Dermis blood vessel endothelial cell (primary cell): ENCODE measurements around the gene CBARP. TPM values are rescaled to one million over a fixed set of nuclear protein-coding genes. Genes with fewer than 3 reads are reported as not detected.

Source experiments
- DNase-seq: peaks from one replicate; pipeline ENCODE4 v3.0.0; 2010
- total RNA-seq: library from RNA; depleted of rRNA; stranded (reverse); fragments of >200 nt; gene quantifications from 2 replicates; pipeline ENCODE4 v1.2.3, GENCODE V29; 2014

Gene CBARP
- total RNA-seq, 1 donor from 2014 or later, result 2.7 TPM

DNA sequence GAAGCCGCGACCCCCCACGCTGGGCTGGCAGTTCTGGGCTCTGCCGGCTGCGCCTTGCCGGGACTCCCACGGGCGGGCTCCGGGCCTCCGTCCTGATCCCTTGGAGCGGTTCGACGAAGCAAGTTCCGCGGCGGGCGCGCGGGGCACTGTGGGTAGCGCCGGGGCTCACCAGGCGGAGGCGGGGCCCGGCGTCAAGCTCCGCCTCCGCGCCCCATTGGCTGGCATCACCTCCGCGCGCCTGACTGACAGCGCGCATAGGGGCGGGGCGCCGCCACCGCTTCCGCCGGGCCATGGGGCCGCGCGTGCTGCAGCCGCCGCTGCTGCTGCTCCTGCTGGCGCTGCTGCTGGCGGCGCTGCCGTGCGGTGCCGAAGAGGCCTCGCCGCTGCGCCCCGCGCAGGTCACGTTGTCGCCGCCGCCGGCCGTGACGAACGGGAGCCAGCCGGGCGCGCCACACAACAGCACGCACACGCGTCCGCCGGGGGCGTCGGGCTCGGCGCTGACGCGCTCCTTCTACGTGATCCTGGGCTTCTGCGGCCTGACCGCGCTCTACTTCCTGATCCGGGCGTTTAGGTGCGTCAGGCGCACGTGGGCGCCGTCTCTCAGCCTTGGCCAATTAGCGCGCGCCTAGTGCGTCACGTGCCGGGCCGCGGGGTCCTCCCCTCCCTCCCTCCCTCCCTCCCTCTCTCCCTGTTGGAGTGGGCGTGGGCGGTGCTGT, 37.6 kb upstream of the CBARP start, which contains the start of gene FAM174C:
Gene FAM174C (plus strand): TSS at position 271 of the 716 bp plus-strand sequence. CDS start 20 bp downstream, at position 291.
- peak; percentile 98 for DNase-seq

GRCh38 chr19:1274852-1275259, 37.1 kb upstream of the CBARP start:
- DNase-seq, result no peak

DNA sequence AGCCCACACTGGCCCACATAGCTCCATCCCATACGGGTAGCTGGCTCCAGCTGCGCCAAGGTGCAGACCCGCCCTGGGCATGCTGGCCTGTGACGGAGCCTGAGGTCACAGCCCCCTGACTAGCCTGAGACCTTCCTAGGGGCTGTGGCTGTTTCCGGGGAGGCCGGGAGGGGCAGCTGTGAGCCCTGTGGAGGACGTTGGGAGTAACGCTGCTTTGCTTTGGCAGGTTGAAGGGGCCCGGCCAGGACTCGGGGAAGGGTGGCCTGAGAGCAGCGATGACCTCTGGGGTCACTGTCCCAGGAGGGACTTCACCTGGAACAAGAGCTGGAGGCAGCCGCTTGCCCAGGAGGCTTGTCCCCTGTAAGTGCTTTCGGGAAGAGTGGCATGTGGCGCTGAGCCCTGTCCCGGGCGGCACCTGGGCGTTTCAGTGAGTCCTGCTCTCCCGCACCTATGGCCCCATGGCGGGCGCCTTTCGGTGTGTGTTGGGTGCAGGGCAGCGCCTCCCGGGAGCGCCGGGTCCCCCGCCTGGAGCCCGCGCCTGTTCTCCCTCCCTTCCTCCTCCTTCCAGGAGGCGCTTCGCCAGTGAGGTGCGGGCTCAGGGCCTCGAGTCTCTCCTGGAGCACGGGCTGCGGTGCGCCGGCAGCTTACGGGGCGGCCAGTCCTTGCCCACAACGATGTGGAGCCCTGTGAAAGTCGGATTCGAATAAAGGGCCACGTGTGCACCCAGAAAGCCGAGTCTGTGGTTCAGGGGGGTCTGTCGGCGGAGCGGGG, 36.5 kb upstream of the CBARP start:
- no peak for DNase-seq

DNA sequence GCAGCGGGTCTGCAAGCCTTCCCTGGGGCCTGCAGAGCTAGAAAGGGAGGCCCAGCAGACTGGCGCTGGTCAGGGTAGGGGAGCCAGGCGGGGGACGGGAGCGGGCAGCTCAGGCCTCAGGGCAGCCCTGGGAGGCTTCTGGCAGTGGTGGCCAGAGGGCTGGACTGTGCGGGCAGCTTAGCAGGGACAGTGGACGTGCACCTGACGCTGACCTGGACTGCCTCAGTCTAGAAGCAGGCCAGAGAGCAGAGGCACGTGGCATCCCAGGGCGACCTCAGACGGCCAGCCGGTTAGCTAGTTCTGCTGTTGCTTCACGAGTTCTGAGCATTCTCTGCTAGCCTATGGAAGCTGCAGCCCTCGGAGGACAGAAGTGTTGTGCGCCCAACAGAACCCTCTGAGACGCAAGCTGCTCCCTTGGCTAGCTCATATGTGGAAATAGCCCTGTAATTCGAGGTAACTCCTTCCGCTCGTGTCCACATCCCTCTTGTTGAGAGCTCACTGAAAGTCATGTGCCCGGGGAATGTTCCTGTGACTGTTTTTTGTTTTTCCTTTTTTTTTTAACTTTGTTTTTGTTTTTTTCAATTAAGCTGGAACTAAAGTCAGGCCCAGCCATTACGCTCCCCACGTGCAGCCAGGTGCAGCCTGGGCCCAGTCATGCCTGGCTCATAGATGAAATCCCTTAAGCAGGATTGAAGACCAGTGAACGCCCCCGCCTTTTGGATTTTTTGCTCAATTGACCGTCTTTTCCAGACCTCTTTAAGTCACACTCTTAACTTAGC, 35.6 kb upstream of the CBARP start:
- no peak for DNase-seq

GRCh38 chr19:1272423-1273262, 34.8 kb upstream of the CBARP start:
- no peak for DNase-seq

GRCh38 chr19:1271528-1272422, 34.0 kb upstream of the CBARP start:
- no peak for DNase-seq

DNA sequence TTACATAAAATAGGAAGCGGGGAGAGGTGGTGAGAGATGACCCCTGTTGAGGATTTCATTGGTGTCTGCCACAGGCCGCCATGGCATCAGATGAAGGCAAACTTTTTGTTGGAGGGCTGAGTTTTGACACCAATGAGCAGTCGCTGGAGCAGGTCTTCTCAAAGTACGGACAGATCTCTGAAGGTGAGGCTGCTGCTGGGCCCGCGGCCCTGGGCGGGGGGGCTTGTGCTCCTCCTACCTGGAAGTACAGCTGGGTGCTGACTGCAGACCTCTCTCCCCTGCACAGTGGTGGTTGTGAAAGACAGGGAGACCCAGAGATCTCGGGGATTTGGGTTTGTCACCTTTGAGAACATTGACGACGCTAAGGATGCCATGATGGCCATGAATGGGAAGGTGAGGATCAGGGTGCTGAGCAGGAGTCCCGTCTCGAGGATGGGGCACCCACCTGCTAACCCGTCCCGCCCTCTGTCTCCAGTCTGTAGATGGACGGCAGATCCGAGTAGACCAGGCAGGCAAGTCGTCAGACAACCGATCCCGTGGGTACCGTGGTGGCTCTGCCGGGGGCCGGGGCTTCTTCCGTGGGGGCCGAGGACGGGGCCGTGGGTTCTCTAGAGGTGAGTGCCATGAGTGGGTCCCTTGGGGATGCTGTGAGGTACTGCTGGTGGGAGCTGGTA, 33.2 kb upstream of the CBARP start:
- no peak for DNase-seq

DNA sequence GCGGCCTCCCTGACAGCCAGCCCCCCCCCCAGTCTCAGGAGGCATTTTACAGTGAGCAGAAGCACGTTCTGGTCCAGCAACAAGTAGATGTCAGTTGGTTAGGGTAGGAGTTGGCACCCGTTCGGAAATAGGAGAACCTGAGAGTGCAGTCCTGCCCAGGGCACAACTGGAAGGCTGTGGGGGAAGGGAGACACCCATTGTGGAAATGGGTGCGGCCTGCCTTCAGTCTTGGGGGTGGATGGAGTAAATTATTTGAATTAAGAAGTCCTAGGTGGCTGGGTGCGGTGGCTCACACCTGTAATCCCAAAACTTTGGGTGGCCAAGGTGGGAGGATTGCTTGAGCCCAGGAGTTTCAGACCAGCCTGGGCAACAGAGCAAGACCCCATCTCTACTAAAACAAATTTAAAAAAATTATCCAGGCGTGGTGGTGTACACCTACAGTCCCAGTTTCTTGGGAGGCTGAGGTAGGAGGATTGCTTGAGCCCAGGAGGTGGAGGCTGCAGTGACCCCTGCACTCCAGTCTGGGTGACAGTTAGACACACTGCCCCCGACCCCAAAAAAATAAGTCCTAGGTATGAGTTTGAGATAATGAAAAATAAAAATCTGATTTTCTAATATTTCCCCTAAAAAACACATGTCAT, 32.5 kb upstream of the CBARP start:
- DNase-seq, result no peak

DNA sequence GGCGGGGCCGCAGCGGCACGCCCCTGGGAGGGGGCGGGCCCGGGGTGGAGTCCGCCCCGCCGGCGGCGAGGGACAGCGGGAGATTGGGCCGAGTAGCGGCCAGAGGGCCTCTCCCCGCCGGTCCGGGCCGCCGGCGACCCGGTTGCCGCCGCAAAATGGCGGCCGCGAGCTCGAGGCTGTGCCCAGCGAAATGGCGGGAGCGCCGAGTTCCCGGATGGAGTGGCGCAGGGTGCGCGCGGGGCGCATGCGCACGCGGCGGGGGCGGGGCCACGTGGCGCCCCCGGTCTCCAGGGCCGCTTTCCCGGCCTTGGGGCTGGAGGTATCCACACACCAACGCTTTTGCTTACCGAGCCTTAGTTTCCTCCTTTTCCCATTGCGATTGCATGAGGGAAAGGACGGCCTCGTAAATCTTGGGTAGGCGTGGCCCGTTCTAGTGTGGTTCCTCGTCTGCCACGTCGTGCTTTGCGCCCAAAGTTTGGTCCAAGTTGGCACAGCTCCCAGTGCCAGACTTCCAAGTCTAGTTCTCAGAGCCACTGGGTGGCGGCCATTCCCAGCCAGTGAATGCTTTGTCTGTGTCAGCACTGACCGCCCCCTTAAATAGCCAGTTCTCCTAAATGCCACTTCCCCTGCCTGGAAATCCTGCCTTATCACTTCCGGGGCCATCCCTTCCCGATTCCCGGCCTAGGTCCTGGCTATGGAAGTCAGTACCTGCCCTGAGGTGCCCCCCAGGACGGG, 31.8 kb upstream of the CBARP start:
- DNase-seq, result peak; percentile 90

DNA sequence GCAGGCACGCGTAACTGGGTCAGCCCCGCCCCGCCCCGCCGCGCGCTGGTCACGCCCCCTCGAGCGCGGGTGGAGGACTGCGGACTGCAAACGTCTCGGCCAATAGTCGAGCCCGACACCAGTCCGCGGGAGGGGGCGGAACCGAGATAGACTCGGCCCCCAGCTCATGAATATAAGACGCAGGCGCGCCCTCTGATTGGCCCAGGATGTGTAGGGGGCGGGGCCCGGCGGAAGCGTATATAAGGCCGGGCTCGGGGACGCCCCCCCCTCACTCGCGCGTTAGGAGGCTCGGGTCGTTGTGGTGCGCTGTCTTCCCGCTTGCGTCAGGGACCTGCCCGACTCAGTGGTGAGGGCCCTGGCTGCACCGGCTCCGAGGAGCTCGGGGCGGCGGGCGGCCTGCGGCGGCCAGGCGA, 31.3 kb upstream of the CBARP start, which contains the start of gene CIRBP:
Gene CIRBP (plus strand): TSS at position 268 of the 413 bp plus-strand sequence. CDS start 1,602 bp downstream, outside the sequence.
- DNase-seq, result peak; percentile 99

DNA sequence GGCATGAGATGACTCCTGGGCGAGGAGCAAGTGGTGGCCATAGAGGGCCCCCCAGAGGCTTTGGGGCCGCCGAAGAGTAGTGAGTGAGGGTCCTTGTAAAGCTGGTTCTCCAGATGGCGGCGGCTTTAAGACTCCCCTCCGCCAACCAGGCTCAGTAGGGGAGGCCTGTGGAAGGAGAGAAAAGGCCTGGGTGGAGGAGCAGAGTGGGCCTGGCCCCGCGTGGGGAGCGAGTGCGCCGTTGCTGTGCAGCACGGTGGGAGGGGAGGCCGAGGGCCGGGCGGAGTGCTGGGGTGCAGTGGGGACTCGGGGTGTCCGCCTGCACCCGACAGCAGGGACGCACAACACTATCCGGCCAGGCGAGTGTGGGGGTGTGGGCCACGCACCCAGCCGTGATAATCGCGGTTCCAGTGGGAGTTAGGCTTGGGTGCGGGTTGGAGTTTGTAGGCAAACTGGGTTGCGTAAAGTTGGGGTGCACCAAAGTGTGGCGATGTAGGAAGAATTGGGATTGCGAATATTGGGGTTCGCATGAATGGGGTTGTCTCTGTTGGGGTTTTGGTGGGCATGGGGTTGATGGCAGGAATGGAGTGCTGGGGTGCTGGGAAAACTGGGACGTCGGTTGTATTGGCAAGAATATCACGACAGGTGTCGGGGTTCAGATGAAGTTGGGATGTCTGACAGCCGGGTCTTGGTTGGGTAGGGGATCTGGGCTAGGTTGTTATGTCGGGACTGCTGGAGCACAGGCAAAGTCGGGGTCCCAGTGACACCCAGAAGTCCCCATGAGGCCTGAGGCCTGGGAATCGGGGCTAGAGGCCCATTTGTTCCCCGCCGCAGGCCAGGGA, 30.6 kb upstream of the CBARP start:
- no peak for DNase-seq

DNA sequence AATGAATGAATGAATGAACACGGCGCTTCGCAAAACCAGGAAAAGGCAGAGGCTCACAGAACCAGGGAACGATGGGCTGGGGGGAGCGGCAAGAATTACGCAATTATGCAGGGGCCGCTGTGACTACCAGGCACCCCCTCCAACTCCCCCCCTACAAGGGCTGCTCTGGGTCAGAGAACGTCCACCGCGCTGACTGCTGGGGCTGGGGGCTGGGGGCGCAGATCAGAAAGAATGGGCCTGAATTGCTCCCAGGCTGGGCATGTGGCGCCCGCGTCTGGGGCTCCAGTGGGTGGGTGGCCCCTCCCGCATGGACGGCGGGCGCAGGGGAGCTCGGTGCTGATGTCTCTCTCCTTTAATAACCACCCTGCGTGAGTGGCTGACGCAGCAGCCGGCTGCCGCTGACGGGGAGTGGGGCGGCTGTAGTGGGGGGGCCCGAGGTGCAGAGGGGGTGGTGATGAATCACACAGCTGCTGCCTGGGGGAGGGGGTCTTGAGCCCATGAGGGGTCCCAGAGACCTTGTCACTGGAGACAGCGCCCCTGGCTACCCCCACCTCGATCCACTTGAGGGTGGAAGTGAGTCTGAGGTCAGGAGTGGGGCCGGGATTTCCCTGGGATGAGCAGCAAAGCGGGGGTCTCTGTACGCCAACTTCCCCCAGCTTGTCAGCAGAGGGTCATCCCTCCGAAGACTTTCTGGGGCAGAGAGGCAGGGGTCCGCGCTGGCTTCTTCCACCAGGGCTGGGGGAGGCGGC, 29.8 kb upstream of the CBARP start:
- DNase-seq, result no peak

DNA sequence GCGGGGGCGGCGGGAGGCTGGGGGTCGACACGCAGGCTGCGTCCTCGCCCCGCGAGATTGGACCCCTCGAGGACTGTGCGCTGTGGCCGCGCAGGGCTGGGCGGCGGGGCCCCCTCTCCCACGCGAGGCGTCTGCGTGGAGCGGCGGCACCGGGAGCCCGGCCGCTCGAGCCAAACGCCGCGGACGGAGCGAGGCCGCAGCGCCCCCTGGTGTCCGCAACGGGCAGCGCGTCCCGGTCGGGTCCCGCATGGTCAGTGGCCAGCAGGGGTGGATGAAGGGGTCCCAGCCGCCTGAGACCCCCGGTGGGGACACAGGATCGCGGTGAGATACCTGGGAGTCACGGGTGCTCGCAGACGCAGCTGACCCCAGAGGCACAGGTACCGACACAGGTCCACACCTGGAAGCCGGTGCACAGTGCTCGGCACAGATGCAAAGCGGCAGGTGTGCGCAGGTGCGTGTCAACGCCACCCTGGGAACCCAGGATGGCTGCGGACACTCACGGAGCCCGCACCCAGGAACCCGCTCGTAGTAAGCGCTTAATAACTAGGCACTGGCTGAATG, 29.2 kb upstream of the CBARP start:
- DNase-seq, result peak; percentile 76

DNA sequence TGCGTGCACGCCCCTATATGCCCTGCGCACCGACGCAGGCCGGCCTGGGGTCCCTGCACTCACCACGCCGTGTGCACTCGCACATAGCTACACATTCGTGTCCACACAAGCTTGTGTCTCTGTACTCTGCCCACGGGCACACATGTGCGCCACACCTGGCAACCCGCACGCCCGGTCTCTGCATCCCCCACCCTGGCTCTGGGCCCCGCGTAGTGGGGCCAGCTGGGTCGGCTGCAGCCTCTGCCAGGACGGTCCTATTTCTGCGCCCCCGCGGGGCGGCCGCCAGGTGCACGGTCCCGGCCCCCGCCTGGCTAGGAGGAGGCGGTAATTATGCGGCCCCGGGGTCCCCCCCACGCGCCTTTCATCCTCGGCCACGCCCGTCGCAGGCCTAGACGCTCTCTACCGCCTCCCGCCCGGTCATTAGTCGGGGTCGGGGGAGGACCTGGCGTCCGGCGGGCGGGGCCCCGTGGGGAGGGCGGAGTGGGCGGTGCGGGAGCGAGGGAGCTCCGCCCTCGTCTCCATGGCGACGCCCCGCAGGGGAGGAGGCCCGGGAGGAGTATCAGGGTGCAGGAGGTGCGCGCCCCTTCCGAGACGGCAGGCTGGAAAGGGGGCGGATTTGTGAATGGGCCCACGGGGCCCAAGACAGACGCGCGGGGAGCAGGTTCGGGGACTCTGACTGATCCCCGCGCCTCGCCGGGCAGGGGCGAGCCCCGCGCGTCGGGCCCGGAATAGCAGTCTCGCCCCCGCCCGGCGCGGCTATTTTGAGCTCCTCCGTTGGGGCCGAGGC, 28.5 kb upstream of the CBARP start:
- DNase-seq, result peak; percentile 84

GRCh38 chr19:1265615-1266128, 27.9 kb upstream of the CBARP start:
- DNase-seq, result peak; percentile 54
